Gastroesophageal sphincter (tissue), 4 donors: ENCODE measurements around the gene PNPLA5. TPM values are rescaled to one million over a fixed set of nuclear protein-coding genes. Genes with fewer than 3 reads are reported as not detected.

Source experiments
- ATAC-seq: fragments of 150-250 bp; one replicate; pipeline ENCODE4 v1.9.1; 2016; ENCODE audit warnings: mild to moderate bottlenecking, moderate library complexity
- H3K27ac ChIP-seq, 4 donors: fragments of 200-600 bp; sonication (generic) in 3 of 4; 1 replicate in 3 of 4; 2 replicates in 1 of 4; pipeline ENCODE4 v1.5.1; 2016 to 2019
- H3K27me3 ChIP-seq: fragments of 200-600 bp; sonication (generic); one replicate; pipeline ENCODE4 v1.5.1; 2019
- H3K36me3 ChIP-seq, 2 donors: fragments of 200-600 bp; sonication (generic); one replicate each; pipeline ENCODE4 v1.5.1; 2019; ENCODE audit warnings: control low read depth in 1 of 2
- H3K4me1 ChIP-seq, 3 donors: fragments of 200-600 bp; sonication (generic); 1 replicate in 2 of 3; 2 replicates in 1 of 3; pipeline ENCODE4 v1.5.1; 2016 to 2019; ENCODE audit warnings: control low read depth in 2 of 3
- H3K4me3 ChIP-seq, 2 donors: fragments of 200-600 bp; sonication (generic); one replicate each; pipeline ENCODE4 v1.5.1; 2019; ENCODE audit warnings: mild to moderate bottlenecking in 1 of 2, moderate library complexity in 1 of 2
- H3K9me3 ChIP-seq, 3 donors: fragments of 200-600 bp; sonication (generic); one replicate each; pipeline ENCODE4 v1.5.1; 2017 to 2019; ENCODE audit warnings: control low read depth in 2 of 3
- CTCF ChIP-seq, 4 experiments: fragments of 200-600 bp in 2 of 4; fragments of 450-650 bp in 2 of 4; sonication (generic) in 1 of 4; IDR thresholded peaks; one replicate each; pipeline ENCODE4 v1.5.1; 2017 to 2019; ENCODE audit warnings: antibody characterized with exemption in 4 of 4, mild to moderate bottlenecking in 2 of 4, moderate library complexity in 2 of 4
- EP300 ChIP-seq: sonication (generic); formaldehyde crosslinking; IDR thresholded peaks from one replicate; pipeline ENCODE4 v1.6.1; 2017; ENCODE audit warnings: antibody characterized with exemption, mild to moderate bottlenecking
- POLR2A ChIP-seq, 2 donors: fragments of 450-650 bp; IDR thresholded peaks; one replicate each; pipeline ENCODE4 v1.6.1; 2017; ENCODE audit warnings: antibody characterized with exemption in 2 of 2, mild to moderate bottlenecking in 2 of 2, moderate library complexity in 1 of 2
- POLR2AphosphoS5 ChIP-seq: sonication (generic); formaldehyde crosslinking; IDR thresholded peaks from one replicate; pipeline ENCODE4 v1.6.1; 2017; ENCODE audit warnings: antibody characterized with exemption
- WGBS, 2 donors: methylation state at CpG; one replicate each; pipeline ENCODE4 v1.1.5; 2018; ENCODE audit warnings: low coverage in 1 of 2; 5-methylcytosine and 5-hydroxymethylcytosine counted together
- total RNA-seq, 4 donors: library from RNA; depleted of rRNA; stranded (reverse); fragments of >200 nt; gene quantifications; one replicate each; pipeline ENCODE4 v1.1.0, GENCODE V29; 2016

PNPLA5 gene
- not detected for total RNA-seq

GRCh38 chr22:43891360-43892182 is at the start of gene PNPLA5:
TSS of gene PNPLA5 (minus strand) at chr22:43892013. CDS start at chr22:43891880, 133 bp downstream.
- H3K4me3 ChIP-seq, result no peak within 1 kb of the TSS
- 0% methylated on average over 1 to 5 of the region's 72 CpGs for WGBS, 2 donors
- TF ChIP-seq POLR2AphosphoS5 (no peak), POLR2A (IDR thresholded peaks at IDR 0.05) (no peak), EP300 (no peak), CTCF (IDR thresholded peaks at IDR 0.05) (no peak)
- no peaks in the 10 kb centered on the region for H3K36me3 ChIP-seq
- ATAC-seq, result no peak
- no peaks in the 10 kb centered on the region for H3K9me3 ChIP-seq
- no peak within 1 kb of the TSS for H3K27ac ChIP-seq
- H3K27me3 ChIP-seq, result peaks cover 94% of the 10 kb centered on the region
- H3K4me1 ChIP-seq, result peaks cover 0 to 15% (median 7%) of the 10 kb centered on the region in 3 donors

GRCh38 chr22:43941449-43941848 is 49.6 kb upstream of the PNPLA5 start:
- H3K4me3 ChIP-seq, result no peak overlapping the region

GRCh38 chr22:43931771-43932170 is 40.0 kb upstream of the PNPLA5 start:
- no peak for TF ChIP-seq POLR2A (IDR thresholded peaks at IDR 0.05)
- TF ChIP-seq CTCF (IDR thresholded peaks at IDR 0.05), result no peak
- TF ChIP-seq EP300, result no peak
- TF ChIP-seq POLR2AphosphoS5, result no peak
- H3K4me3 ChIP-seq, result no peak overlapping the region
- no peak for ATAC-seq
- H3K36me3 ChIP-seq, result no peaks in the 10 kb centered on the region
- no peak overlapping the region for H3K27ac ChIP-seq
- 77% methylated on average over 3 of the region's 4 CpGs; no CpG with 5 or more reads in 1 of the 2 donors for WGBS, 2 donors
- H3K9me3 ChIP-seq, result no peaks in the 10 kb centered on the region
- no peaks in the 10 kb centered on the region for H3K4me1 ChIP-seq
- H3K27me3 ChIP-seq, result peaks cover 44% of the 10 kb centered on the region

More at GRCh38 chr22:43941449-43941848, 49.6 kb upstream of the PNPLA5 start:
- TF ChIP-seq EP300 (no peak), CTCF (IDR thresholded peaks at IDR 0.05) (no peak), POLR2AphosphoS5 (no peak), POLR2A (IDR thresholded peaks at IDR 0.05) (no peak)
- H3K9me3 ChIP-seq, result peaks cover 0 to 10% (median 0%) of the 10 kb centered on the region in 3 donors
- no peak overlapping the region for H3K27ac ChIP-seq
- no peaks in the 10 kb centered on the region for H3K36me3 ChIP-seq
- peaks cover 45% of the 10 kb centered on the region for H3K27me3 ChIP-seq
- ATAC-seq, result no peak
- H3K4me1 ChIP-seq, result no peaks in the 10 kb centered on the region
- WGBS, 2 donors, result 33 to 78% methylated on average over 1 to 6 of the region's 6 CpGs

GRCh38 chr22:43928908-43929307 is 37.1 kb upstream of the PNPLA5 start:
- ATAC-seq, result no peak
- TF ChIP-seq CTCF (IDR thresholded peaks at IDR 0.05) (no peak), POLR2A (IDR thresholded peaks at IDR 0.05) (no peak), EP300 (no peak), POLR2AphosphoS5 (no peak)
- peaks cover 0 to 6% (median 0%) of the 10 kb centered on the region in 3 donors for H3K4me1 ChIP-seq
- H3K9me3 ChIP-seq, result peaks cover 0 to 6% (median 0%) of the 10 kb centered on the region in 3 donors
- H3K36me3 ChIP-seq, result no peaks in the 10 kb centered on the region
- H3K27me3 ChIP-seq, result peaks cover 48% of the 10 kb centered on the region
- 40 to 100% methylated on average over 1 to 2 of the region's 6 CpGs for WGBS, 2 donors
- H3K27ac ChIP-seq, result no peak overlapping the region
- no peak overlapping the region for H3K4me3 ChIP-seq

GRCh38 chr22:43928468-43928867 is 36.7 kb upstream of the PNPLA5 start:
- Histone ChIP-seq H3K27ac (no peak overlapping the region), H3K27me3 (peaks cover 53% of the 10 kb centered on the region), H3K4me1 (peaks cover 0 to 10% (median 0%) of the 10 kb centered on the region in 3 donors), H3K4me3 (no peak overlapping the region), H3K9me3 (peaks cover 0 to 6% (median 0%) of the 10 kb centered on the region in 3 donors), H3K36me3 (no peaks in the 10 kb centered on the region)
- TF ChIP-seq POLR2AphosphoS5 (no peak), POLR2A (IDR thresholded peaks at IDR 0.05) (no peak), EP300 (no peak), CTCF (IDR thresholded peaks at IDR 0.05) (no peak)
- no CpG with 5 or more reads among the region's 5 CpGs for WGBS, 2 donors
- no peak for ATAC-seq
